Panc1 (cell line): ENCODE data around the gene EXOSC3.

Source experiments
- POLR2AphosphoS5 ChIP-seq: IDR thresholded peaks from 2 replicates; pipeline ENCODE4 v1.6.1; 2012; ENCODE audit warnings: mild to moderate bottlenecking, low read depth, low read length, moderate library complexity
- TCF7L2 ChIP-seq: IDR thresholded peaks from 2 replicates; pipeline ENCODE4 v1.6.1; 2011; ENCODE audit warnings: mild to moderate bottlenecking, low read depth, low read length, inconsistent platforms
- TF ChIP-seq, protein P1 (sequence below): fragments of 450-650 bp; IDR thresholded peaks from 2 replicates; pipeline ENCODE4 v1.5.1; 2017; ENCODE audit warnings: mild to moderate bottlenecking

DNA sequence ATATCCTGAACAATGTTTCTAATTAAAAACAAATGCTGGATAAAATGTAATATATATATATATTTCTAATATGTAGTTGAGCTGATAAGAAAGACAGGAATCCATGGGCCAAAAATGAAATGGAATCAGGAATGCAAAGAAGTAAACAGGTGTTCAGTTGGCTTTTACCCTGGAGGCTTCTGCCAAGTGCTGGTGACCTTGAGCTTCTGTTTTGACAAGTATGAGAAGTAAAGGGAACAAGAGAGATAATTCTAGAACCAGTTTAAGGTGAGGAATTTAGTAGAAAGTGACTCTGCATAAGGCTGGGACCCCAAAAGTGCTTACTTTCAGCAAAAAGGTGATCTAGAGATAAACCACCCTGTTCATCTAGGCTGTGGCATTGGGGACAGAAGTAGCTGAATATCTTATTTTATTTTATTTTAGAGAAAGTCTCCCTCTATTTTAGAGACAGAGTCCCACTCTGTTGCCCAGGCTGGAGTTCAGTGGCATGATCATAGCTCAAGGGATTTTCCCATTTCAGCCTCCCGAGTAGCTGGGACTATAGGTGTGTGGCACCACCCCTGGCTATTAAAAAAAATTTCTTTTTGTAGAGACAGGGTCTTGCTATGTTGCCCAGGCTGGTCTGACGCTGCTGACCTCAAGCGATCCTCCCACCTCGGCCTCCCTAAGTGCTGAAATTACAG is 42.8 kb upstream of the EXOSC3 start:
- TF ChIP-seq POLR2AphosphoS5 (no peak), TCF7L2 (no peak)
- TF ChIP-seq, protein P1, sequence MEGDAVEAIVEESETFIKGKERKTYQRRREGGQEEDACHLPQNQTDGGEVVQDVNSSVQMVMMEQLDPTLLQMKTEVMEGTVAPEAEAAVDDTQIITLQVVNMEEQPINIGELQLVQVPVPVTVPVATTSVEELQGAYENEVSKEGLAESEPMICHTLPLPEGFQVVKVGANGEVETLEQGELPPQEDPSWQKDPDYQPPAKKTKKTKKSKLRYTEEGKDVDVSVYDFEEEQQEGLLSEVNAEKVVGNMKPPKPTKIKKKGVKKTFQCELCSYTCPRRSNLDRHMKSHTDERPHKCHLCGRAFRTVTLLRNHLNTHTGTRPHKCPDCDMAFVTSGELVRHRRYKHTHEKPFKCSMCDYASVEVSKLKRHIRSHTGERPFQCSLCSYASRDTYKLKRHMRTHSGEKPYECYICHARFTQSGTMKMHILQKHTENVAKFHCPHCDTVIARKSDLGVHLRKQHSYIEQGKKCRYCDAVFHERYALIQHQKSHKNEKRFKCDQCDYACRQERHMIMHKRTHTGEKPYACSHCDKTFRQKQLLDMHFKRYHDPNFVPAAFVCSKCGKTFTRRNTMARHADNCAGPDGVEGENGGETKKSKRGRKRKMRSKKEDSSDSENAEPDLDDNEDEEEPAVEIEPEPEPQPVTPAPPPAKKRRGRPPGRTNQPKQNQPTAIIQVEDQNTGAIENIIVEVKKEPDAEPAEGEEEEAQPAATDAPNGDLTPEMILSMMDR = no peak
